Measurements from ENCODE around the gene CHMP2B.

DNA sequence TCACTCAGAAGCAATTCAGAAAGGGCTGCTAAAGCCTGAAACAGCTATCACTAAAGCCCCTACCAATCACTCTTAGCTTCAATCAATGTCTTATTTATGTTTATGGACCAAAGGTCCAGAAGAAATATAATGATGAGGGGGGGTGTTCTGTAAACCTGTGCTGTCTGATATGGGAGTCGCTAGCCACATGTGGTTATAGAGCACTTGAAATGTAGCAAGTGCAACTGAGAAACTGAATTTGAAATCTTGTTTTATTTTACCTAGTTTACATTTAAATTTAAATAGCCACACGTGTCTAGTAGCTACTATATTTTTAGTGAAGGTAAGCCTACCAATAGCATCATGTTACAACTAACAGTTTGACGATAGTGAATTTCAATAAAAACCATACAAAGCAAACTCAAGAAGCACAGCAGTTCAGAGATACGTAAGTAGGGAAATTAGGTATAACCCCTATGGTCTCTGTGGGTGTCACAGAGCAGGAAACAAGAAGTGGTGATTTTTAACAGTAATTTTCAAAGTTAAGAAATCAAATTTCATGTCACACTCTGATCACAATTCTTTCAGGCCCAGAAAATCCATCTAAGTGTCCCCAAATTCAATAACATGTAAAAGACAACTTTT is 45.7 kb downstream of the CHMP2B start:
- TF ChIP-seq, protein P1, sequence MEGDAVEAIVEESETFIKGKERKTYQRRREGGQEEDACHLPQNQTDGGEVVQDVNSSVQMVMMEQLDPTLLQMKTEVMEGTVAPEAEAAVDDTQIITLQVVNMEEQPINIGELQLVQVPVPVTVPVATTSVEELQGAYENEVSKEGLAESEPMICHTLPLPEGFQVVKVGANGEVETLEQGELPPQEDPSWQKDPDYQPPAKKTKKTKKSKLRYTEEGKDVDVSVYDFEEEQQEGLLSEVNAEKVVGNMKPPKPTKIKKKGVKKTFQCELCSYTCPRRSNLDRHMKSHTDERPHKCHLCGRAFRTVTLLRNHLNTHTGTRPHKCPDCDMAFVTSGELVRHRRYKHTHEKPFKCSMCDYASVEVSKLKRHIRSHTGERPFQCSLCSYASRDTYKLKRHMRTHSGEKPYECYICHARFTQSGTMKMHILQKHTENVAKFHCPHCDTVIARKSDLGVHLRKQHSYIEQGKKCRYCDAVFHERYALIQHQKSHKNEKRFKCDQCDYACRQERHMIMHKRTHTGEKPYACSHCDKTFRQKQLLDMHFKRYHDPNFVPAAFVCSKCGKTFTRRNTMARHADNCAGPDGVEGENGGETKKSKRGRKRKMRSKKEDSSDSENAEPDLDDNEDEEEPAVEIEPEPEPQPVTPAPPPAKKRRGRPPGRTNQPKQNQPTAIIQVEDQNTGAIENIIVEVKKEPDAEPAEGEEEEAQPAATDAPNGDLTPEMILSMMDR (IDR thresholded peaks at IDR 0.05; ENCODE audit: insufficient read depth, low read length) = no peak
- TF ChIP-seq GABPA (IDR thresholded peaks at IDR 0.05; ENCODE audit: low read depth) (no peak), POLR2AphosphoS5 (IDR thresholded peaks at IDR 0.05; ENCODE audit: low read depth) (no peak)
- TF ChIP-seq, protein P2, sequence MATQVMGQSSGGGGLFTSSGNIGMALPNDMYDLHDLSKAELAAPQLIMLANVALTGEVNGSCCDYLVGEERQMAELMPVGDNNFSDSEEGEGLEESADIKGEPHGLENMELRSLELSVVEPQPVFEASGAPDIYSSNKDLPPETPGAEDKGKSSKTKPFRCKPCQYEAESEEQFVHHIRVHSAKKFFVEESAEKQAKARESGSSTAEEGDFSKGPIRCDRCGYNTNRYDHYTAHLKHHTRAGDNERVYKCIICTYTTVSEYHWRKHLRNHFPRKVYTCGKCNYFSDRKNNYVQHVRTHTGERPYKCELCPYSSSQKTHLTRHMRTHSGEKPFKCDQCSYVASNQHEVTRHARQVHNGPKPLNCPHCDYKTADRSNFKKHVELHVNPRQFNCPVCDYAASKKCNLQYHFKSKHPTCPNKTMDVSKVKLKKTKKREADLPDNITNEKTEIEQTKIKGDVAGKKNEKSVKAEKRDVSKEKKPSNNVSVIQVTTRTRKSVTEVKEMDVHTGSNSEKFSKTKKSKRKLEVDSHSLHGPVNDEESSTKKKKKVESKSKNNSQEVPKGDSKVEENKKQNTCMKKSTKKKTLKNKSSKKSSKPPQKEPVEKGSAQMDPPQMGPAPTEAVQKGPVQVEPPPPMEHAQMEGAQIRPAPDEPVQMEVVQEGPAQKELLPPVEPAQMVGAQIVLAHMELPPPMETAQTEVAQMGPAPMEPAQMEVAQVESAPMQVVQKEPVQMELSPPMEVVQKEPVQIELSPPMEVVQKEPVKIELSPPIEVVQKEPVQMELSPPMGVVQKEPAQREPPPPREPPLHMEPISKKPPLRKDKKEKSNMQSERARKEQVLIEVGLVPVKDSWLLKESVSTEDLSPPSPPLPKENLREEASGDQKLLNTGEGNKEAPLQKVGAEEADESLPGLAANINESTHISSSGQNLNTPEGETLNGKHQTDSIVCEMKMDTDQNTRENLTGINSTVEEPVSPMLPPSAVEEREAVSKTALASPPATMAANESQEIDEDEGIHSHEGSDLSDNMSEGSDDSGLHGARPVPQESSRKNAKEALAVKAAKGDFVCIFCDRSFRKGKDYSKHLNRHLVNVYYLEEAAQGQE (IDR thresholded peaks at IDR 0.05; ENCODE audit: insufficient replicate concordance, low read depth) = no peak

All from HL-60 (cell line).